Endothelial cell of umbilical vein (primary cell): ENCODE measurements around the gene ROBO2. TPM values are rescaled to one million over a fixed set of nuclear protein-coding genes. Genes with fewer than 3 reads are reported as not detected.

Source experiments
- BruUV-seq: library from RNA; stranded (reverse); fragments of 400-500 nt; replicated peaks from 2 replicates; lab custom pipeline; 2021; lab: Mats Ljungman, UMichigan
- CTCF ChIA-PET: fragments of 300-600, 350-600 bp; sonication (Branson Sonifier 250); formaldehyde crosslinking; loops from one replicate; lab custom pipeline; 2021; ENCODE audit warnings: antibody characterized with exemption, inconsistent platforms; lab: Charles Lee
- POLR2A ChIA-PET: fragments of 300-600, 350-600 bp; sonication (Branson Sonifier 250); formaldehyde crosslinking; loops from one replicate; lab custom pipeline; 2021; ENCODE audit warnings: antibody characterized with exemption, inconsistent platforms; lab: Charles Lee
- DNase-seq: peaks from one replicate; pipeline ENCODE4 v3.0.0-alpha.2; 2011; ENCODE audit warnings: low read depth, low spot score
- FAIRE-seq: peaks from 2 replicates; lab custom pipeline; 2011; peaks lifted over from hg19 to GRCh38; lab: Jason Lieb, UNC
- H2AFZ ChIP-seq: 2 replicates; pipeline ENCODE4 v1.6.0; 2012; ENCODE audit warnings: low read depth, low read length, control low read depth, inconsistent platforms
- H3K27ac ChIP-seq: 2 replicates; pipeline ENCODE4 v1.5.1; 2011; ENCODE audit warnings: low read depth, mild to moderate bottlenecking, control low read depth, low read length, moderate library complexity; ENCODE audit not compliant: insufficient read depth
- H3K27me3 ChIP-seq, 2 experiments: 2 replicates each; pipeline versions ENCODE4 v1.6.0 to v1.6.1; 2011; ENCODE audit warnings: low read length in 2 of 2, mixed read lengths in 1 of 2; ENCODE audit not compliant: control insufficient read depth in 2 of 2, insufficient read depth in 2 of 2
- H3K36me3 ChIP-seq, 2 experiments: 2 replicates in 1 of 2; 3 replicates in 1 of 2; pipeline ENCODE4 v1.5.1; 2011; ENCODE audit warnings: low read length in 2 of 2, mild to moderate bottlenecking in 1 of 2, moderate library complexity in 1 of 2; ENCODE audit not compliant: control insufficient read depth in 2 of 2, insufficient read depth in 2 of 2; ENCODE audit errors: extremely low read depth in 1 of 2
- H3K4me1 ChIP-seq: 3 replicates; pipeline ENCODE4 v1.5.1; 2011; ENCODE audit warnings: mild to moderate bottlenecking, low read length; ENCODE audit not compliant: control insufficient read depth, insufficient read depth; ENCODE audit errors: extremely low read depth
- H3K4me2 ChIP-seq: 2 replicates; pipeline ENCODE4 v1.6.1; 2011; ENCODE audit warnings: low read length, control low read depth, mixed read lengths; ENCODE audit not compliant: insufficient read depth
- H3K4me3 ChIP-seq, 3 experiments: fragments of 200-600 bp in 1 of 3; sonication (generic), shearing (Covaris generic) in 1 of 3; replicated peaks in 1 of 3; 2 replicates each; pipeline ENCODE4 v1.5.1; 2011 to 2016; ENCODE audit warnings: control low read depth in 3 of 3, low read length in 3 of 3, mild to moderate bottlenecking in 2 of 3, inconsistent platforms in 1 of 3, low read depth in 1 of 3, moderate library complexity in 1 of 3; ENCODE audit not compliant: insufficient read depth in 1 of 3
- H3K79me2 ChIP-seq: 2 replicates; pipeline ENCODE4 v1.6.0; 2012; ENCODE audit warnings: low read length, inconsistent platforms; ENCODE audit not compliant: control insufficient read depth, insufficient read depth
- H3K9ac ChIP-seq: replicated peaks from 2 replicates; pipeline ENCODE3; 2011; ENCODE audit warnings: low read length, control low read depth; ENCODE audit not compliant: insufficient read depth; ENCODE audit errors: extremely low read depth
- H3K9me1 ChIP-seq: replicated peaks from 3 replicates; pipeline ENCODE4 v1.6.0; 2011; ENCODE audit warnings: mild to moderate bottlenecking, low read length; ENCODE audit not compliant: control insufficient read depth, insufficient read depth; ENCODE audit errors: extremely low read depth
- H3K9me3 ChIP-seq: replicated peaks from 2 replicates; pipeline ENCODE4 v1.5.1; 2012; ENCODE audit warnings: low read length, inconsistent platforms; ENCODE audit not compliant: control insufficient read depth, insufficient read depth
- H4K20me1 ChIP-seq: replicated peaks from 2 replicates; pipeline ENCODE3; 2011; ENCODE audit warnings: mild to moderate bottlenecking, low read length; ENCODE audit not compliant: control insufficient read depth, insufficient read depth; ENCODE audit errors: extremely low read depth
- EZH2 ChIP-seq: IDR thresholded peaks from 2 replicates; pipeline ENCODE4 v1.6.1; 2012; ENCODE audit warnings: borderline replicate concordance, low read depth, mild to moderate bottlenecking, moderate library complexity, low read length, inconsistent platforms; ENCODE audit not compliant: severe bottlenecking
- FOS ChIP-seq: IDR thresholded peaks from 2 replicates; pipeline ENCODE4 v1.6.1; 2011; ENCODE audit warnings: mild to moderate bottlenecking, low read length, moderate library complexity, borderline replicate concordance; ENCODE audit not compliant: insufficient read depth
- GATA2 ChIP-seq: IDR thresholded peaks from 2 replicates; pipeline ENCODE4 v1.7.0; 2011; ENCODE audit warnings: low read depth, mild to moderate bottlenecking, moderate library complexity, mixed read lengths, low read length; ENCODE audit not compliant: insufficient read length, insufficient read depth
- JUN ChIP-seq: IDR thresholded peaks from 2 replicates; pipeline ENCODE4 v1.6.1; 2011; ENCODE audit warnings: borderline replicate concordance, low read depth; ENCODE audit not compliant: insufficient read length, insufficient read depth
- MAX ChIP-seq: IDR thresholded peaks from 2 replicates; pipeline ENCODE4 v1.6.1; 2011; ENCODE audit not compliant: insufficient read depth, insufficient read length
- MYC ChIP-seq: IDR thresholded peaks from one replicate; pipeline ENCODE4 v1.6.1; 2011; ENCODE audit warnings: mild to moderate bottlenecking, low read depth, low read length
- POLR2A ChIP-seq: IDR thresholded peaks from 2 replicates; pipeline ENCODE4 v1.6.1; 2012; ENCODE audit warnings: low read depth, mild to moderate bottlenecking, control low read depth, low read length
- POLR2AphosphoS5 ChIP-seq: IDR thresholded peaks from 2 replicates; pipeline ENCODE4 v1.6.1; 2012; ENCODE audit warnings: low read depth, mild to moderate bottlenecking, control low read depth, low read length, moderate library complexity; ENCODE audit not compliant: insufficient read depth
- dilution Hi-C: fragments of 300-500 bp; cut with MboI; formaldehyde crosslinking; loops from one replicate; pipeline ENCODE4 v1.15.0; 2019; ENCODE audit warnings: low sequenced_read_pairs; ENCODE audit not compliant: extremely low pct_ligation_motif_present
- intact Hi-C: fragments of 100-400 bp; cut with micrococcal nuclease; formaldehyde crosslinking; loops from one replicate; pipeline ENCODE4 v1.10.0; 2022
- polyA plus RNA-seq, 4 experiments: library from polyadenylated mRNA; depleted of rRNA in 3 of 4; stranded (reverse) in 3 of 4; unstranded in 1 of 4; fragments of >200 nt; gene quantifications; 2 replicates each; pipeline versions ENCODE4 v1.2.1 to v1.2.3, GENCODE V29; 2011 to 2012; ENCODE audit warnings: missing spikeins in 1 of 4
- total RNA-seq: library from RNA; stranded (reverse); gene quantifications from 2 replicates; pipeline ENCODE4 v1.2.3, GENCODE V29; 2021
- TF ChIP-seq, protein P1 (sequence below), 2 donors: IDR thresholded peaks; 1 replicate in 1 of 2; 2 replicates in 1 of 2; pipeline ENCODE4 v1.5.1; 2011; ENCODE audit warnings: low read length in 2 of 2, mild to moderate bottlenecking in 2 of 2, moderate library complexity in 2 of 2, control low read depth in 1 of 2, inconsistent platforms in 1 of 2, low read depth in 1 of 2; ENCODE audit not compliant: insufficient read depth in 1 of 2; ENCODE audit errors: extremely low read depth in 1 of 2

ROBO2 gene
- total and polyA plus RNA-seq, 2 donors (not counting 3 experiments of a cell fraction or from before 2014, with no cell fraction given): not detected

DNA sequence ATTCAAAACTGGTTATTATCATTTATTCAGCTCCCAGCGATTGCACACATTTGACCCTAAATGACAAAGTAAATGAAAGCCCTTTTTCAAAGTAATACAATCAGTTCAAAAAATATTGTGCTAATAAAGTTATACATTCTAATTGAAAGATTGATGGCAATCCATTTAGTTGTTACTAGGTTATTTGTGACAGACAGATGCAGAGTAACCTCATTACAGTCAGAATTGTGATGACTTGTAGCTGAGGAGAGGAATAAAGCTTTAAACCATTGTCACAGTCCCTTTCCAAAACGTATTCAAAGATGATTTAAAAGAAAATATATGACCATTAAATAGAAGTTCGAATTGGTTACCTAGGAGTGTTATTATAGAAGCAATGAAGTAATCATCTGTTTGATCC, 86.1 kb downstream of the ROBO2 start:
- Histone ChIP-seq H2AFZ (no peak overlapping the region), H3K9ac (no peak overlapping the region), H3K4me1 (no peaks in the 10 kb centered on the region), H3K27me3 (no peaks in the 10 kb centered on the region), H3K4me3 (no peak overlapping the region), H3K9me1 (no peaks in the 10 kb centered on the region), H3K27ac (no peak overlapping the region), H3K9me3 (no peaks in the 10 kb centered on the region), H3K4me2 (no peak overlapping the region), H3K79me2 (no peaks in the 10 kb centered on the region), H4K20me1 (no peaks in the 10 kb centered on the region), H3K36me3 (no peaks in the 10 kb centered on the region)
- dilution Hi-C loops (no loop called here), intact Hi-C loops (no loop called here)
- POLR2A ChIA-PET: no interaction called here
- FAIRE-seq: no peak
- CTCF ChIA-PET: no interaction called here
- BruUV-seq: no TSS peak
- no peak for DNase-seq
- TF ChIP-seq EZH2: no peak
- no peak for TF ChIP-seq MYC
- TF ChIP-seq FOS: no peak
- no peak for TF ChIP-seq MAX
- no peak for TF ChIP-seq POLR2A
- TF ChIP-seq GATA2: no peak
- TF ChIP-seq POLR2AphosphoS5: no peak
- no peak for TF ChIP-seq JUN
- TF ChIP-seq, protein P1, sequence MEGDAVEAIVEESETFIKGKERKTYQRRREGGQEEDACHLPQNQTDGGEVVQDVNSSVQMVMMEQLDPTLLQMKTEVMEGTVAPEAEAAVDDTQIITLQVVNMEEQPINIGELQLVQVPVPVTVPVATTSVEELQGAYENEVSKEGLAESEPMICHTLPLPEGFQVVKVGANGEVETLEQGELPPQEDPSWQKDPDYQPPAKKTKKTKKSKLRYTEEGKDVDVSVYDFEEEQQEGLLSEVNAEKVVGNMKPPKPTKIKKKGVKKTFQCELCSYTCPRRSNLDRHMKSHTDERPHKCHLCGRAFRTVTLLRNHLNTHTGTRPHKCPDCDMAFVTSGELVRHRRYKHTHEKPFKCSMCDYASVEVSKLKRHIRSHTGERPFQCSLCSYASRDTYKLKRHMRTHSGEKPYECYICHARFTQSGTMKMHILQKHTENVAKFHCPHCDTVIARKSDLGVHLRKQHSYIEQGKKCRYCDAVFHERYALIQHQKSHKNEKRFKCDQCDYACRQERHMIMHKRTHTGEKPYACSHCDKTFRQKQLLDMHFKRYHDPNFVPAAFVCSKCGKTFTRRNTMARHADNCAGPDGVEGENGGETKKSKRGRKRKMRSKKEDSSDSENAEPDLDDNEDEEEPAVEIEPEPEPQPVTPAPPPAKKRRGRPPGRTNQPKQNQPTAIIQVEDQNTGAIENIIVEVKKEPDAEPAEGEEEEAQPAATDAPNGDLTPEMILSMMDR (IDR thresholded peaks at IDR 0.05; ENCODE audit: extremely low read depth in 1 of 2, insufficient read depth in 1 of 2, low read depth in 1 of 2, low read length in 2 of 2): no peak
